Adipocyte (in vitro differentiated cells): ENCODE results near the gene MAP4K3.
A peak's percentile ranks its signal among the peaks of the same experiment; 100 is the strongest.
"Not testable (repeated sequence)": the region's sequence is repeated elsewhere in the genome, so short reads cannot be mapped to it uniquely, and the experiment has no call there.

ENCODE experiments used
- DNase-seq: peaks from one replicate; pipeline ENCODE4 v3.0.0-alpha.2; 2015; ENCODE audit warnings: low read depth
- H3K27me3 ChIP-seq: replicated peaks from 2 replicates; pipeline ENCODE4 v1.7.0; 2013; ENCODE audit warnings: mild to moderate bottlenecking, low read length, moderate library complexity; ENCODE audit not compliant: control insufficient read depth, insufficient read depth
- H3K36me3 ChIP-seq: 2 replicates; pipeline ENCODE4 v1.7.0; 2013; ENCODE audit warnings: low read length, mild to moderate bottlenecking, moderate library complexity; ENCODE audit not compliant: control insufficient read depth, insufficient read depth, severe bottlenecking
- H3K4me1 ChIP-seq: 2 replicates; pipeline ENCODE4 v1.7.0; 2013; ENCODE audit warnings: mild to moderate bottlenecking, low read length, moderate library complexity; ENCODE audit not compliant: control insufficient read depth, insufficient read depth
- H3K4me3 ChIP-seq: 2 replicates; pipeline ENCODE4 v1.7.0; 2013; ENCODE audit warnings: mild to moderate bottlenecking, low read length, moderate library complexity
- H3K9ac ChIP-seq: 2 replicates; pipeline ENCODE4 v1.7.0; 2013; ENCODE audit warnings: mild to moderate bottlenecking, low read length, moderate library complexity
- H3K9me3 ChIP-seq: 2 replicates; pipeline ENCODE4 v1.7.0; 2013; ENCODE audit warnings: mild to moderate bottlenecking, low read length, moderate library complexity; ENCODE audit not compliant: control insufficient read depth

Gene MAP4K3

GRCh38 chr2:39361511-39361910 is 75.6 kb downstream of the MAP4K3 start:
- DNase-seq: no peak
- peaks cover 17% of the 10 kb centered on the region for H3K36me3 ChIP-seq

GRCh38 chr2:39360342-39360741 is 76.7 kb downstream of the MAP4K3 start:
- Histone ChIP-seq H3K36me3 (peaks cover 17% of the 10 kb centered on the region), H3K9me3 (peaks cover 24% of the 10 kb centered on the region), H3K4me3 (peak overlapping the region; percentile 29)
- not testable (repeated sequence) for H3K9ac ChIP-seq, DNase-seq, H3K4me1 ChIP-seq, H3K27me3 ChIP-seq

More at GRCh38 chr2:39361511-39361910, 75.6 kb downstream of the MAP4K3 start:
- H3K4me1 ChIP-seq: no peaks in the 10 kb centered on the region
- H3K4me3 ChIP-seq: no peak overlapping the region
- H3K9ac ChIP-seq: no peak overlapping the region
- peaks cover 24% of the 10 kb centered on the region for H3K9me3 ChIP-seq
- H3K27me3 ChIP-seq: no peaks in the 10 kb centered on the region

- Histone ChIP-seq H3K4me1 (no peaks in the 10 kb centered on the region), H3K36me3 (peaks cover 22% of the 10 kb centered on the region), H3K9ac (no peak overlapping the region), H3K27me3 (no peaks in the 10 kb centered on the region), H3K4me3 (no peak overlapping the region), H3K9me3 (peaks cover 24% of the 10 kb centered on the region)
- DNase-seq: no peak
Observed at GRCh38 chr2:39359453-39360038, 77.5 kb downstream of the MAP4K3 start.

- H3K9me3 ChIP-seq: peaks cover 19% of the 10 kb centered on the region
- H3K4me1 ChIP-seq: no peaks in the 10 kb centered on the region
- peaks cover 17% of the 10 kb centered on the region for H3K36me3 ChIP-seq
- no peak overlapping the region for H3K4me3 ChIP-seq
- no peak for DNase-seq
- no peaks in the 10 kb centered on the region for H3K27me3 ChIP-seq
- no peak overlapping the region for H3K9ac ChIP-seq
Observed at GRCh38 chr2:39356922-39357639, 80.0 kb downstream of the MAP4K3 start.

GRCh38 chr2:39350658-39351057 is 86.4 kb downstream of the MAP4K3 start:
- peaks cover 5% of the 10 kb centered on the region for H3K36me3 ChIP-seq
- peaks cover 12% of the 10 kb centered on the region for H3K4me1 ChIP-seq
- no peak for DNase-seq
- no peak overlapping the region for H3K9ac ChIP-seq
- H3K9me3 ChIP-seq: no peaks in the 10 kb centered on the region
- H3K4me3 ChIP-seq: no peak overlapping the region
- H3K27me3 ChIP-seq: no peaks in the 10 kb centered on the region

GRCh38 chr2:39338502-39338901 is 98.6 kb downstream of the MAP4K3 start:
- no peak overlapping the region for H3K4me3 ChIP-seq
- H3K36me3 ChIP-seq: peaks cover 25% of the 10 kb centered on the region
- H3K9ac ChIP-seq: no peak overlapping the region
- no peak for DNase-seq
- no peaks in the 10 kb centered on the region for H3K4me1 ChIP-seq
- no peaks in the 10 kb centered on the region for H3K27me3 ChIP-seq
- H3K9me3 ChIP-seq: no peaks in the 10 kb centered on the region

- no peak overlapping the region for H3K4me3 ChIP-seq
- peaks cover 43% of the 10 kb centered on the region for H3K36me3 ChIP-seq
- H3K9ac ChIP-seq: no peak overlapping the region
- no peaks in the 10 kb centered on the region for H3K4me1 ChIP-seq
- no peak for DNase-seq
- no peaks in the 10 kb centered on the region for H3K9me3 ChIP-seq
- H3K27me3 ChIP-seq: no peaks in the 10 kb centered on the region
Observed at GRCh38 chr2:39335930-39336329, 101.2 kb downstream of the MAP4K3 start.

GRCh38 chr2:39334978-39335377 is 102.1 kb downstream of the MAP4K3 start:
- no peaks in the 10 kb centered on the region for H3K9me3 ChIP-seq
- H3K4me1 ChIP-seq: no peaks in the 10 kb centered on the region
- peaks cover 37% of the 10 kb centered on the region for H3K36me3 ChIP-seq
- no peaks in the 10 kb centered on the region for H3K27me3 ChIP-seq
- H3K9ac ChIP-seq: no peak overlapping the region
- H3K4me3 ChIP-seq: no peak overlapping the region
- no peak for DNase-seq

GRCh38 chr2:39334529-39334928 is 102.6 kb downstream of the MAP4K3 start:
- Histone ChIP-seq H3K4me1 (no peaks in the 10 kb centered on the region), H3K36me3 (peaks cover 37% of the 10 kb centered on the region), H3K9me3 (no peaks in the 10 kb centered on the region), H3K27me3 (no peaks in the 10 kb centered on the region), H3K4me3 (no peak overlapping the region), H3K9ac (no peak overlapping the region)
- DNase-seq: no peak

- Histone ChIP-seq H3K9ac (no peak overlapping the region), H3K4me1 (no peaks in the 10 kb centered on the region), H3K27me3 (no peaks in the 10 kb centered on the region), H3K36me3 (peaks cover 68% of the 10 kb centered on the region), H3K4me3 (no peak overlapping the region), H3K9me3 (no peaks in the 10 kb centered on the region)
- no peak for DNase-seq
Observed at GRCh38 chr2:39326644-39327043, 110.4 kb downstream of the MAP4K3 start.

- no peak overlapping the region for H3K9ac ChIP-seq
- H3K36me3 ChIP-seq: peaks cover 64% of the 10 kb centered on the region
Observed at GRCh38 chr2:39325966-39326365, 111.1 kb downstream of the MAP4K3 start.

More at GRCh38 chr2:39325966-39326365, 111.1 kb downstream of the MAP4K3 start:
- no peaks in the 10 kb centered on the region for H3K4me1 ChIP-seq
- H3K4me3 ChIP-seq: no peak overlapping the region
- no peaks in the 10 kb centered on the region for H3K27me3 ChIP-seq
- DNase-seq: no peak
- H3K9me3 ChIP-seq: no peaks in the 10 kb centered on the region
